HG03342 (cell line): ENCODE results near the gene LGALS8.
"Not testable (repeated sequence)": the region's sequence is repeated elsewhere in the genome, so short reads cannot be mapped to it uniquely, and the experiment has no call there.

ENCODE experiments used
- ATAC-seq: cut with Tn5 transposase; IDR thresholded peaks from one replicate; pipeline ENCODE4 v1.9.1; 2021; ENCODE audit warnings: mild to moderate bottlenecking, moderate library complexity; ENCODE audit not compliant: unreplicated experiment

Gene LGALS8

DNA sequence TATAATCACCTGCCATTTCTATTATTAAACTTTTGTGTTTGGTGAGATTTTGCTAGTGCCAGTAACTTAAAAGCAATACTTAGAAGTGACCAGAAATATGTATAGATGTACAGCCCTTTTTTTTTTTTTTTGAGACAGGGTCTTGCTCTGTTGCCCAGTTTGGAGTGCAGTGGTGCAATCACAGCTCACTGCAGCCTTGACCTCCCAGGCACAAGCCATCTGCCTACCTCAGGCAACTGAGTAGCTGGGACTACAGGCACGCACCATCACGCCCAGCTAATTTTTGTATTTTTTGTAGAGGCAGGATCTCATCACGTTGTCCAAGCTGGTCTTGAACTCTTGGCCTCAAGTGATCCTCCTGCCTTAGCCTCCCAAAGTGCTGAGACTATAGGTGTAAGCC, 56.6 kb downstream of the LGALS8 start:
- not testable (repeated sequence) for ATAC-seq

DNA sequence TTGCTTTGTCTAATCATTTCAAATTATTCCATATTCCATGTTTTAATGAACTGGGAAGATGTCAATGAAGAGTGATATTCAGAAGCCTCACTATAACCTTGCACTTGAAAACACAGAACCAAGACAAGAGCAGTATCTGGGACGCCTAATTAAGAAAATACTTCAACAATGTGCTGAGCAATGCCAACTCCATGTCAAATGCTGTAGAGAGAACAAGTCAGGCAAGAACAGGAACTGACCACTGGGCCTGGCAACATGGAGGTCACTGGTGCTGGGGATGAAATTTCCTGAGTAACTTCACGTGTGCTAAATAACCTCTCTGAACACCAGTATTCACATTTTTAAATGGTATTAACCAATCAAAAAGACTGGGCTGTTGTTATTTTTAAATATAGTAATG, 57.7 kb downstream of the LGALS8 start:
- no peak for ATAC-seq

DNA sequence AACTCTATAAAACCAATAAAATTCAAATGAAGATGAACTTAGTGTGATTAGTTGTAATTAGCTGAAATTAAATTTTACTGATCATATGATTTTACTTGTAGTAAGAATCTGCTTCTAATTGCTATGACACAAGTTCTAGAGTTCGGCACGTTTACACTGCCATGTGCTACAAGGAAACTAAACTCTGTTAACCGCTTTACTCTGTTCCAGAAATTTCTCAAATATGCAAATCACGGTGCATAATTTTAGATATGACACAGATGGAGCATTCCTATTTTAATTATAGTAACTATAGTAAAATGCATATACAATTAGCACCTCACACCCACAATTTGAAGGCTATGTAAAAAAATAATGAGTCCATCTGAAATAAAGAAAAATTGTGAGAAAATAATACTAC, 65.7 kb downstream of the LGALS8 start:
- no peak for ATAC-seq

- no peak for ATAC-seq
These were observed 66.9 kb downstream of the LGALS8 start for GRCh38 chr1:236590553-236591150.

GRCh38 chr1:236602171-236602570, 78.4 kb downstream of the LGALS8 start:
- no peak for ATAC-seq
